Stimulated activated CD8-positive, alpha-beta memory T cell treated with anti-CD3 and anti-CD28 coated beads, Interleukin-15, amount 100 ng/mL, for 48 hours (primary cell): ENCODE results near the gene PTH.

ENCODE experiments used
- DNase-seq, 2 donors: peaks; one replicate each; pipeline ENCODE4 v3.0.0-alpha.2; 2020; ENCODE audit warnings: low read depth in 2 of 2

The PTH gene

GRCh38 chr11:13449522-13449921 is 46.3 kb downstream of the PTH start:
- no peak for DNase-seq

GRCh38 chr11:13448876-13449275 is 46.9 kb downstream of the PTH start:
- DNase-seq, result no peak

- DNase-seq, result no peak
Measured at GRCh38 chr11:13446444-13446843, 49.4 kb downstream of the PTH start.

GRCh38 chr11:13445588-13445987 is 50.2 kb downstream of the PTH start:
- no peak for DNase-seq
